ENCODE data around the gene R3HDM2. TPM values are rescaled to one million over a fixed set of nuclear protein-coding genes. Genes with fewer than 3 reads are reported as not detected.

R3HDM2 gene
- total and polyA plus RNA-seq, 2 donors from 2014 or later, result 16.5 to 67.3 TPM

DNA sequence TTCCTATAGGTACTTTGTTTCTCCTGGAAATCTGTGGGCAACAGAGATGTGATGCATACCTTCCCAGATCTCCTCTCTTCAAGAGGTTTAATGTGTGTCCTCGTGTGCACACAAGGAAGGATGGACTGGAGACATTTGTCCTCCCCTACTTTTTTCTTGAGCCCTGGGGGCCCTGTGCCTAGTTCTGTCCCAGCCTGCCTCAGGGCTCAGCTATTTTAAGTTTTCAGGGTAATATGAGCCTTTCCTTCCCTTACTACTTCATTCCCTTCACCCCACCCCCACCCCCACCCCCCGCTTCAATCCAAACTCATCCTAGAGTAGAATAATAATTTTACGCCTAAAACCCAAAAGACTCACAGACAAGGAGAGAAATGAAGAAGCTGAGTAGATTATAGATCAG, 180.3 kb downstream of the R3HDM2 start:
- FAIRE-seq (no peak), DNase-seq (no peak)
- intact Hi-C loops (cut with DNase I), result no loop called here
- peaks cover 0 to 5% (median 1%) of the 10 kb centered on the region in 3 donors for H3K36me3 ChIP-seq (ENCODE audit: control insufficient read depth in 2 of 3, insufficient read depth in 3 of 3, low read length in 3 of 3)
- H3K9me3 ChIP-seq (ENCODE audit: control insufficient read depth in 2 of 3, insufficient read depth in 1 of 3, low read length in 3 of 3), result no peaks in the 10 kb centered on the region
- H3K4me3 ChIP-seq (ENCODE audit: low read length in 3 of 3), result no peak overlapping the region
- TF ChIP-seq, protein P1, sequence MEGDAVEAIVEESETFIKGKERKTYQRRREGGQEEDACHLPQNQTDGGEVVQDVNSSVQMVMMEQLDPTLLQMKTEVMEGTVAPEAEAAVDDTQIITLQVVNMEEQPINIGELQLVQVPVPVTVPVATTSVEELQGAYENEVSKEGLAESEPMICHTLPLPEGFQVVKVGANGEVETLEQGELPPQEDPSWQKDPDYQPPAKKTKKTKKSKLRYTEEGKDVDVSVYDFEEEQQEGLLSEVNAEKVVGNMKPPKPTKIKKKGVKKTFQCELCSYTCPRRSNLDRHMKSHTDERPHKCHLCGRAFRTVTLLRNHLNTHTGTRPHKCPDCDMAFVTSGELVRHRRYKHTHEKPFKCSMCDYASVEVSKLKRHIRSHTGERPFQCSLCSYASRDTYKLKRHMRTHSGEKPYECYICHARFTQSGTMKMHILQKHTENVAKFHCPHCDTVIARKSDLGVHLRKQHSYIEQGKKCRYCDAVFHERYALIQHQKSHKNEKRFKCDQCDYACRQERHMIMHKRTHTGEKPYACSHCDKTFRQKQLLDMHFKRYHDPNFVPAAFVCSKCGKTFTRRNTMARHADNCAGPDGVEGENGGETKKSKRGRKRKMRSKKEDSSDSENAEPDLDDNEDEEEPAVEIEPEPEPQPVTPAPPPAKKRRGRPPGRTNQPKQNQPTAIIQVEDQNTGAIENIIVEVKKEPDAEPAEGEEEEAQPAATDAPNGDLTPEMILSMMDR (IDR thresholded peaks at IDR 0.05; ENCODE audit: borderline replicate concordance, extremely low read depth, insufficient read depth), result no peak
- H3K27ac ChIP-seq (ENCODE audit: low read depth in 2 of 2, low read length in 2 of 2), result no peak overlapping the region
- H3K9ac ChIP-seq (ENCODE audit: low read length in 3 of 3), result no peak overlapping the region
- no peaks in the 10 kb centered on the region for H3K27me3 ChIP-seq (ENCODE audit: control insufficient read depth, insufficient read depth, low read length)
- no peaks in the 10 kb centered on the region for H3K4me1 ChIP-seq (ENCODE audit: control insufficient read depth in 2 of 3, insufficient read depth in 2 of 3, low read depth in 1 of 3, low read length in 3 of 3)

DNA sequence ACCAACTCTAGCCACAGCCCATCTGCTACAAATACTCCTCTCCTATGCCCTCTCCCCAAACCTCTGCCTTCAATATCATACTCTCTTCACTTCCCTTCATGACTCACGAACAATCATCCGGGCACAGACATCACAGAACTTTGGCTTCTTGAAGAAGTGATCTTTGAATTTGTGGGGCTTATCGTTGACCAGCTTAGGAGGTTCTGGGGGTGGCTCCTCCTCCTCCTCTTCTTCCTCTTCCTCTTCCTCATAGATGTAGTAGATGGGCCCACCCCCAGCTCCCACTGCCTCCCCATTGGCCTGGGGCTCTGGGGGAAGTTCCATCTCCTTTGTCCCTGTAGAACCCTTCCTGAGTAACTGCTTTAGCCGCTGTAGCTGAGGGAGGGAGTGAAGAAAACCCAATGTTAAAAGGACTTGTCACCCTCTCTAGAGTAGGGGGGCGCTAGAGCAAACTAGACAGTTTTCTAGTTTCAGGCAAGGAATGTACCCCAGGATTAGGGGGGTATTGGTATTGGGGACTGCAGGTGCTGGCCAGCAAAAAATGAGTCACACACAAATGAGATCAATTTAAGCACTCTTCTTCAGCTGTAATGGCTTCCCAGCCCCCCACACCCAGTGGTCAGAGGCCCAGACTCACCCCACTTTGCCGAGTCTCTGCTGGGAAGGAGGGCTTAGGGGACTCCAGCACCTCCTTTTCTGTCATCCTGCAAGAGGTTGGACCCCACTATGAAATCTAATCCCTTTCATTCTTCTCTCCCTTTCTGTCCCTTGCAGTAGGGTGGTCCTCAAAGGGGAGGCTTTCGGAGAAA, 181.7 kb downstream of the R3HDM2 start:
- Histone ChIP-seq H3K4me3 (ENCODE audit: low read length in 3 of 3) (no peak overlapping the region), H3K9me3 (ENCODE audit: control insufficient read depth in 2 of 3, insufficient read depth in 1 of 3, low read length in 3 of 3) (no peaks in the 10 kb centered on the region), H3K4me1 (ENCODE audit: control insufficient read depth in 2 of 3, insufficient read depth in 2 of 3, low read depth in 1 of 3, low read length in 3 of 3) (no peaks in the 10 kb centered on the region), H3K27ac (ENCODE audit: low read depth in 2 of 2, low read length in 2 of 2) (no peak overlapping the region), H3K9ac (ENCODE audit: low read length in 3 of 3) (no peak overlapping the region), H3K27me3 (ENCODE audit: control insufficient read depth, insufficient read depth, low read length) (no peaks in the 10 kb centered on the region), H3K36me3 (ENCODE audit: control insufficient read depth in 2 of 3, insufficient read depth in 3 of 3, low read length in 3 of 3) (no peaks in the 10 kb centered on the region)
- FAIRE-seq (no peak), DNase-seq (no peak)
- intact Hi-C loops (cut with DNase I), result no loop called here
- TF ChIP-seq, protein P1 (IDR thresholded peaks at IDR 0.05; ENCODE audit: borderline replicate concordance, extremely low read depth, insufficient read depth), result no peak

DNA sequence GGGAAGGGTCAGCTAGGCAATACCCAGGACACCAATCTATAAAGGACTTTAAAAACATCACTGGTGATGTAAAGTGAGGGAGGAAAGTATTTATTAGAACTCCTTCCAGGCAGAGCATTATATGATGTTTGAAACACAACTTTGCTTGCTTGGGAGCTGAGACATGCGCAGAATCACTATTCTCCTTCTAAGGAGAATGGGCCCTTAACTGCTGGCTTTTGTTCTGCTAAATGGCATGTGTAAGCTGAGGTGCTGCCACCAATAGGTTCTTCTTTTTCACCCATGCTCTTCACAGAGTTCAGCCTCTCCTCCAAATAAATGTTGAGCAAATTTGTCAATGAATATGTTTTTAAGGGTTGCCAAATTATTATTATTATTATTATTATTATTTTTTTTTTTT, 183.8 kb downstream of the R3HDM2 start:
- intact Hi-C loops (cut with DNase I), result no loop called here
- DNase-seq (no peak), FAIRE-seq (no peak)
- Histone ChIP-seq H3K9ac (ENCODE audit: low read length in 3 of 3) (no peak overlapping the region), H3K27ac (ENCODE audit: low read depth in 2 of 2, low read length in 2 of 2) (no peak overlapping the region), H3K4me1 (ENCODE audit: control insufficient read depth in 2 of 3, insufficient read depth in 2 of 3, low read depth in 1 of 3, low read length in 3 of 3) (peaks cover 0 to 11% (median 0%) of the 10 kb centered on the region in 3 donors), H3K27me3 (ENCODE audit: control insufficient read depth, insufficient read depth, low read length) (peaks cover 2% of the 10 kb centered on the region), H3K4me3 (ENCODE audit: low read length in 3 of 3) (no peak overlapping the region), H3K9me3 (ENCODE audit: control insufficient read depth in 2 of 3, insufficient read depth in 1 of 3, low read length in 3 of 3) (no peaks in the 10 kb centered on the region), H3K36me3 (ENCODE audit: control insufficient read depth in 2 of 3, insufficient read depth in 3 of 3, low read length in 3 of 3) (no peaks in the 10 kb centered on the region)
- TF ChIP-seq, protein P1 (IDR thresholded peaks at IDR 0.05; ENCODE audit: borderline replicate concordance, extremely low read depth, insufficient read depth), result no peak
